Measurements from ENCODE around the gene CIAO2B. TPM values are rescaled to one million over a fixed set of nuclear protein-coding genes. Genes with fewer than 3 reads are reported as not detected.

The CIAO2B gene
- total RNA-seq, 1 experiment from 2014 or later = 83.0 TPM

DNA sequence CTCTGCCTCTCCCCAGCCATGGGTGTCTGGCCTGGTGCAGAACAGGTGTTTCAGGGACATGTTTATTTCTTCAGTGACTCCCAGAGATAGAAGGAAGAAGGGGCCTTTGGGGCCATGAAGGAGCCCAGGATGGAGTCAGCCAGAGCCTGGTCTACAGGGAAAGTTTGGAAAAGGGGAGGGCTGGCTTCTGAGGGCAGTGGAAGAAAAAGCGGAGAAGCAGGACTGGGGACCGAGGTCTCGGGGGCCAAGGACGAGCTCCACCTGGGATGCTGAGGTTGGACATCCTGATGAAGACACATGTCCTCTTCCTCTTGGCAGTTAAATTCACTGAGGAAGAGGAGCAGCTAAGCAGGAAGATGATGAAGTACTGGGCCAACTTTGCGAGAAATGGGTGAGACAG, 8.8 kb upstream of the CIAO2B start:
- Histone ChIP-seq H3K56ac (ENCODE audit: insufficient read length, low read depth, low read length) (no peak overlapping the region), H3K27me3 (ENCODE audit: insufficient read depth, low read length) (no peaks in the 10 kb centered on the region), H4K91ac (ENCODE audit: insufficient read length, low read depth, low read length) (no peak overlapping the region), H3T11ph (ENCODE audit: low read length) (no peak overlapping the region), H4K20me1 (ENCODE audit: control insufficient read depth, insufficient read depth, insufficient read length) (no peaks in the 10 kb centered on the region), H3K4ac (ENCODE audit: low read depth, low read length) (no peak overlapping the region), H3K4me1 (ENCODE audit: insufficient read depth, low read length) (no peaks in the 10 kb centered on the region), H2BK20ac (ENCODE audit: low read depth, low read length, poor library complexity, severe bottlenecking) (no peak overlapping the region), H4K8ac (replicated peaks; ENCODE audit: insufficient read length, low read depth, low read length) (no peak overlapping the region), H2BK5ac (ENCODE audit: insufficient read length, low read length) (no peak overlapping the region), H3K23me2 (ENCODE audit: insufficient read length, low read depth, low read length, poor library complexity, severe bottlenecking) (no peaks in the 10 kb centered on the region), H3K9me3 (ENCODE audit: control insufficient read depth, low read depth, low read length) (no peaks in the 10 kb centered on the region), H3K9ac (ENCODE audit: extremely low read depth, insufficient read length, low read length) (no peak overlapping the region), H3K14ac (ENCODE audit: insufficient read depth, low read length) (no peak overlapping the region), H2AK5ac (ENCODE audit: insufficient read length, low read length) (no peak overlapping the region), H3K4me2 (ENCODE audit: insufficient read depth, insufficient read length, low read length) (no peak overlapping the region), H2BK15ac (ENCODE audit: low read depth, low read length) (no peak overlapping the region), H4K5ac (ENCODE audit: insufficient read length, low read depth, low read length) (no peak overlapping the region), H3K27ac (ENCODE audit: insufficient read length, low read depth, low read length) (no peak overlapping the region), H2AFZ (ENCODE audit: low read length) (no peak overlapping the region), H3K79me2 (ENCODE audit: insufficient read depth, low read length) (no peaks in the 10 kb centered on the region), H3K18ac (ENCODE audit: insufficient read length, low read depth, low read length) (no peak overlapping the region), H2BK120ac (ENCODE audit: low read depth, low read length, poor library complexity, severe bottlenecking) (no peak overlapping the region), H3K23ac (ENCODE audit: insufficient read length, low read depth, low read length) (no peak overlapping the region), H2BK12ac (ENCODE audit: insufficient read length, low read depth, low read length) (no peak overlapping the region), H3K79me1 (ENCODE audit: insufficient read depth, low read depth, low read length, poor library complexity, severe bottlenecking) (no peaks in the 10 kb centered on the region)
- H3K27me3 Mint-ChIP-seq (ENCODE audit: low read depth) = no peaks in the 10 kb centered on the region; the same call in none of the 2 replicates
- H3K4me1 Mint-ChIP-seq = peaks cover 2 to 4% of the 10 kb centered on the region in 2 experiments; a peak in 2 of 4 replicates
- no peak overlapping the region for H3K4me3 Mint-ChIP-seq
- H3K36me3 Mint-ChIP-seq (ENCODE audit: insufficient read depth in 1 of 3, low read depth in 3 of 3) = peaks cover 10 to 41% (median 34%) of the 10 kb centered on the region in 3 experiments; a peak in 6 of 7 replicates
- TF ChIP-seq, protein P1, sequence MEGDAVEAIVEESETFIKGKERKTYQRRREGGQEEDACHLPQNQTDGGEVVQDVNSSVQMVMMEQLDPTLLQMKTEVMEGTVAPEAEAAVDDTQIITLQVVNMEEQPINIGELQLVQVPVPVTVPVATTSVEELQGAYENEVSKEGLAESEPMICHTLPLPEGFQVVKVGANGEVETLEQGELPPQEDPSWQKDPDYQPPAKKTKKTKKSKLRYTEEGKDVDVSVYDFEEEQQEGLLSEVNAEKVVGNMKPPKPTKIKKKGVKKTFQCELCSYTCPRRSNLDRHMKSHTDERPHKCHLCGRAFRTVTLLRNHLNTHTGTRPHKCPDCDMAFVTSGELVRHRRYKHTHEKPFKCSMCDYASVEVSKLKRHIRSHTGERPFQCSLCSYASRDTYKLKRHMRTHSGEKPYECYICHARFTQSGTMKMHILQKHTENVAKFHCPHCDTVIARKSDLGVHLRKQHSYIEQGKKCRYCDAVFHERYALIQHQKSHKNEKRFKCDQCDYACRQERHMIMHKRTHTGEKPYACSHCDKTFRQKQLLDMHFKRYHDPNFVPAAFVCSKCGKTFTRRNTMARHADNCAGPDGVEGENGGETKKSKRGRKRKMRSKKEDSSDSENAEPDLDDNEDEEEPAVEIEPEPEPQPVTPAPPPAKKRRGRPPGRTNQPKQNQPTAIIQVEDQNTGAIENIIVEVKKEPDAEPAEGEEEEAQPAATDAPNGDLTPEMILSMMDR (conservative IDR thresholded peaks at IDR 0.05) = no peak
- no peaks in the 10 kb centered on the region for H3K9me3 Mint-ChIP-seq
- no CpG with 5 or more reads among the region's 5 CpGs for WGBS (ENCODE audit: extremely low coverage, insufficient read length, low lambda C conversion rate)
- H3K27ac Mint-ChIP-seq = no peak overlapping the region
- DNase-seq = no peak
